GM19452 (cell line): ENCODE data around the gene HEMK1.

Experiments
- ATAC-seq: cut with Tn5 transposase; IDR thresholded peaks from one replicate; pipeline ENCODE4 v1.9.1; 2021; ENCODE audit not compliant: unreplicated experiment

HEMK1 gene

GRCh38 chr3:50612234-50612882, 43.0 kb downstream of the HEMK1 start:
- ATAC-seq: peak; percentile 6

GRCh38 chr3:50612970-50613846, 43.9 kb downstream of the HEMK1 start:
- no peak for ATAC-seq

- no peak for ATAC-seq
These were observed 45.9 kb downstream of the HEMK1 start for GRCh38 chr3:50615190-50615589.

- peak; percentile 34 for ATAC-seq
These were observed 46.9 kb downstream of the HEMK1 start for GRCh38 chr3:50616003-50616769.

GRCh38 chr3:50616770-50617095, 47.4 kb downstream of the HEMK1 start:
- ATAC-seq: peak; percentile 59

- peak; percentile 6 for ATAC-seq
These were observed 47.9 kb downstream of the HEMK1 start, which contains the start of gene MAPKAPK3 for GRCh38 chr3:50617096-50617791. Gene MAPKAPK3 (plus strand): TSS chr3:50617151. CDS start chr3:50617566, 415 bp downstream.

- no peak for ATAC-seq
These were observed 48.7 kb downstream of the HEMK1 start for GRCh38 chr3:50617911-50618481.

GRCh38 chr3:50620420-50620819, 51.1 kb downstream of the HEMK1 start:
- ATAC-seq: no peak

GRCh38 chr3:50620820-50621219, 51.5 kb downstream of the HEMK1 start:
- ATAC-seq: no peak

- no peak for ATAC-seq
These were observed 53.6 kb downstream of the HEMK1 start for GRCh38 chr3:50622881-50623280.

GRCh38 chr3:50623840-50624474, 54.6 kb downstream of the HEMK1 start:
- ATAC-seq: no peak

- ATAC-seq: no peak
These were observed 55.3 kb downstream of the HEMK1 start for GRCh38 chr3:50624634-50625033.

- ATAC-seq: no peak
These were observed 56.2 kb downstream of the HEMK1 start for GRCh38 chr3:50625231-50626182.

GRCh38 chr3:50626401-50626800, 57.1 kb downstream of the HEMK1 start:
- ATAC-seq: no peak

- ATAC-seq: no peak
These were observed 58.2 kb downstream of the HEMK1 start for GRCh38 chr3:50627407-50628051.

- no peak for ATAC-seq
These were observed 59.3 kb downstream of the HEMK1 start for GRCh38 chr3:50628601-50629000.

GRCh38 chr3:50630394-50630793, 61.1 kb downstream of the HEMK1 start:
- ATAC-seq: no peak

- no peak for ATAC-seq
These were observed 61.6 kb downstream of the HEMK1 start for GRCh38 chr3:50630877-50631276.

- no peak for ATAC-seq
These were observed 63.1 kb downstream of the HEMK1 start for GRCh38 chr3:50632450-50632849.
